Measurements from ENCODE around the gene LDLRAD4.

- no peak for TF ChIP-seq CTCF (conservative IDR thresholded peaks at IDR 0.05; ENCODE audit: low read depth, low read length)
- no peak for TF ChIP-seq EZH2 (IDR thresholded peaks at IDR 0.05; ENCODE audit: borderline replicate concordance, low read depth, low read length, poor library complexity, severe bottlenecking)
Observed at GRCh38 chr18:13394801-13395200, 176.2 kb downstream of the LDLRAD4 start.

Data from A673 (cell line).